Measurements from ENCODE around the gene MGMT.
"Not testable (repeated sequence)": the region's sequence is repeated elsewhere in the genome, so short reads cannot be mapped to it uniquely, and the experiment has no call there.

The MGMT gene

GRCh38 chr10:129426606-129427005, 40.4 kb upstream of the MGMT start:
- in situ Hi-C loops (cut with HindIII; ENCODE audit: low sequenced_read_pairs) = no loop called here
- no peak overlapping the region for H3K4me3 ChIP-seq (ENCODE audit: low read depth, low read length)
- no peak for DNase-seq (ENCODE audit: low read depth, low spot score)
- TF ChIP-seq CTCF (IDR thresholded peaks at IDR 0.05; ENCODE audit: low read depth, low read length) = no peak

GRCh38 chr10:129433266-129433665, 33.8 kb upstream of the MGMT start:
- TF ChIP-seq CTCF (IDR thresholded peaks at IDR 0.05; ENCODE audit: low read depth, low read length) = no peak
- in situ Hi-C loops (cut with HindIII; ENCODE audit: low sequenced_read_pairs) = no loop called here
- no peak overlapping the region for H3K4me3 ChIP-seq (ENCODE audit: low read depth, low read length)
- no peak for DNase-seq (ENCODE audit: low read depth, low spot score)

GRCh38 chr10:129435724-129436123, 31.3 kb upstream of the MGMT start:
- in situ Hi-C loops (cut with HindIII; ENCODE audit: low sequenced_read_pairs); H3K4me3 ChIP-seq (ENCODE audit: low read depth, low read length); DNase-seq (ENCODE audit: low read depth, low spot score): not testable (repeated sequence)

- no peak for TF ChIP-seq CTCF (IDR thresholded peaks at IDR 0.05; ENCODE audit: low read depth, low read length)
- H3K4me3 ChIP-seq (ENCODE audit: low read depth, low read length) = no peak overlapping the region
- no peak for DNase-seq (ENCODE audit: low read depth, low spot score)
- in situ Hi-C loops (cut with HindIII; ENCODE audit: low sequenced_read_pairs) = no loop called here
Observed at GRCh38 chr10:129438024-129438423, 29.0 kb upstream of the MGMT start.

GRCh38 chr10:129440247-129440646, 26.8 kb upstream of the MGMT start:
- H3K4me3 ChIP-seq (ENCODE audit: low read depth, low read length) = no peak overlapping the region
- in situ Hi-C loops (cut with HindIII; ENCODE audit: low sequenced_read_pairs) = no loop called here
- no peak for DNase-seq (ENCODE audit: low read depth, low spot score)
- TF ChIP-seq CTCF (IDR thresholded peaks at IDR 0.05; ENCODE audit: low read depth, low read length) = no peak

- in situ Hi-C loops (cut with HindIII; ENCODE audit: low sequenced_read_pairs) = no loop called here
- DNase-seq (ENCODE audit: low read depth, low spot score) = no peak
- no peak overlapping the region for H3K4me3 ChIP-seq (ENCODE audit: low read depth, low read length)
- TF ChIP-seq CTCF (IDR thresholded peaks at IDR 0.05; ENCODE audit: low read depth, low read length) = no peak
Observed at GRCh38 chr10:129440722-129441316, 26.2 kb upstream of the MGMT start.

- TF ChIP-seq CTCF (IDR thresholded peaks at IDR 0.05; ENCODE audit: low read depth, low read length) = no peak
- no peak overlapping the region for H3K4me3 ChIP-seq (ENCODE audit: low read depth, low read length)
- DNase-seq (ENCODE audit: low read depth, low spot score) = no peak
- in situ Hi-C loops (cut with HindIII; ENCODE audit: low sequenced_read_pairs) = no loop called here
Observed at GRCh38 chr10:129441372-129442009, 25.6 kb upstream of the MGMT start.

Measured in astrocyte of the spinal cord (primary cell).